Measurements from ENCODE around the gene MDC1.
A peak's percentile ranks its signal among the peaks of the same experiment; 100 is the strongest.

GRCh38 chr6:30717129-30717844, at the start of gene MDC1:
- TF ChIP-seq CTCF (IDR thresholded peaks at IDR 0.05 in 2 of 3, conservative IDR thresholded peaks at IDR 0.05 in 1 of 3; ENCODE audit: borderline replicate concordance in 1 of 3, insufficient read depth in 1 of 3, low read depth in 2 of 3, low read length in 2 of 3) (peak in 1 of 3 experiments; percentile 31; a peak in 3 of 6 replicates), POLR2AphosphoS5 (IDR thresholded peaks at IDR 0.05; ENCODE audit: low read depth, low read length) (peak; percentile 82), EZH2 (IDR thresholded peaks at IDR 0.05) (no peak), FOSL1 (IDR thresholded peaks at IDR 0.05; ENCODE audit: low read depth) (no peak), REST (IDR thresholded peaks at IDR 0.05; ENCODE audit: low read depth) (no peak), MAX (IDR thresholded peaks at IDR 0.05) (no peak), ATF3 (IDR thresholded peaks at IDR 0.05) (no peak), POLR2A (IDR thresholded peaks at IDR 0.05; ENCODE audit: borderline replicate concordance, extremely low read depth, insufficient read depth, insufficient read length) (peak; percentile 76), EZH2phosphoT487 (IDR thresholded peaks at IDR 0.05; ENCODE audit: borderline replicate concordance) (no peak), RAD21 (IDR thresholded peaks at IDR 0.05; ENCODE audit: low read depth) (no peak), CEBPB (IDR thresholded peaks at IDR 0.05; ENCODE audit: low read depth) (no peak), JUND (IDR thresholded peaks at IDR 0.05) (no peak)
